ENCODE data around the gene NAB1. TPM values are rescaled to one million over a fixed set of nuclear protein-coding genes. Genes with fewer than 3 reads are reported as not detected.

NAB1 gene
- total RNA-seq, 1 donor from 2014 or later, result 44.9 TPM

- no peaks in the 10 kb centered on the region for H3K9me3 Mint-ChIP-seq (ENCODE audit: unreplicated experiment)
- H3K36me3 Mint-ChIP-seq (ENCODE audit: low read depth, unreplicated experiment), result no peaks in the 10 kb centered on the region
- TF ChIP-seq CTCF (IDR thresholded peaks at IDR 0.05; ENCODE audit: unreplicated experiment), result no peak
- H3K4me1 Mint-ChIP-seq (ENCODE audit: unreplicated experiment), result no peaks in the 10 kb centered on the region
- no peaks in the 10 kb centered on the region for H3K27me3 Mint-ChIP-seq (ENCODE audit: unreplicated experiment)
- DNase-seq (ENCODE audit: low spot score), result no peak
- H3K4me3 Mint-ChIP-seq (ENCODE audit: unreplicated experiment), result no peak overlapping the region
- no peak overlapping the region for H3K27ac Mint-ChIP-seq (ENCODE audit: unreplicated experiment)
These were observed 30.9 kb upstream of the NAB1 start for GRCh38 chr2:190618030-190618429.

GRCh38 chr2:190625691-190626090, 23.2 kb upstream of the NAB1 start:
- DNase-seq (ENCODE audit: low spot score), result no peak
- Mint-ChIP-seq H3K9me3 (ENCODE audit: unreplicated experiment) (no peaks in the 10 kb centered on the region), H3K27me3 (ENCODE audit: unreplicated experiment) (no peaks in the 10 kb centered on the region), H3K4me1 (ENCODE audit: unreplicated experiment) (peaks cover 3% of the 10 kb centered on the region), H3K4me3 (ENCODE audit: unreplicated experiment) (no peak overlapping the region), H3K36me3 (ENCODE audit: low read depth, unreplicated experiment) (no peaks in the 10 kb centered on the region), H3K27ac (ENCODE audit: unreplicated experiment) (no peak overlapping the region)
- TF ChIP-seq CTCF (IDR thresholded peaks at IDR 0.05; ENCODE audit: unreplicated experiment), result no peak

- no peak for TF ChIP-seq CTCF (IDR thresholded peaks at IDR 0.05; ENCODE audit: unreplicated experiment)
- Mint-ChIP-seq H3K27ac (ENCODE audit: unreplicated experiment) (no peak overlapping the region), H3K4me3 (ENCODE audit: unreplicated experiment) (no peak overlapping the region), H3K27me3 (ENCODE audit: unreplicated experiment) (no peaks in the 10 kb centered on the region), H3K36me3 (ENCODE audit: low read depth, unreplicated experiment) (no peaks in the 10 kb centered on the region), H3K4me1 (ENCODE audit: unreplicated experiment) (peaks cover 3% of the 10 kb centered on the region), H3K9me3 (ENCODE audit: unreplicated experiment) (no peaks in the 10 kb centered on the region)
- DNase-seq (ENCODE audit: low spot score), result no peak
These were observed 22.2 kb upstream of the NAB1 start for GRCh38 chr2:190626641-190627210.

- DNase-seq (ENCODE audit: low spot score), result peak; percentile 13
- H3K4me1 Mint-ChIP-seq (ENCODE audit: unreplicated experiment), result peaks cover 3% of the 10 kb centered on the region
- no peaks in the 10 kb centered on the region for H3K27me3 Mint-ChIP-seq (ENCODE audit: unreplicated experiment)
- H3K36me3 Mint-ChIP-seq (ENCODE audit: low read depth, unreplicated experiment), result no peaks in the 10 kb centered on the region
- no peak for TF ChIP-seq CTCF (IDR thresholded peaks at IDR 0.05; ENCODE audit: unreplicated experiment)
- peak overlapping the region; percentile 48 for H3K4me3 Mint-ChIP-seq (ENCODE audit: unreplicated experiment)
- H3K27ac Mint-ChIP-seq (ENCODE audit: unreplicated experiment), result no peak overlapping the region
- H3K9me3 Mint-ChIP-seq (ENCODE audit: unreplicated experiment), result no peaks in the 10 kb centered on the region
These were observed 21.2 kb upstream of the NAB1 start for GRCh38 chr2:190627448-190628412.

All from endothelial cell (in vitro differentiated cells).